Right atrium auricular region (tissue), 2 donors: Measurements from ENCODE around the gene CRACDL. TPM values are rescaled to one million over a fixed set of nuclear protein-coding genes. Genes with fewer than 3 reads are reported as not detected.

ENCODE experiments used
- DNase-seq: peaks from one replicate; pipeline ENCODE4 v3.0.0-alpha.2; 2019; ENCODE audit warnings: low spot score
- H3K27ac ChIP-seq, 2 donors: fragments of 200-600 bp; sonication (generic); 1 replicate in 1 of 2; 2 replicates in 1 of 2; pipeline ENCODE4 v1.5.1; 2016 to 2019
- H3K27me3 ChIP-seq, 2 donors: fragments of 200-600 bp; sonication (generic); one replicate each; pipeline versions ENCODE4 v1.5.1 to v1.6.0; 2017 to 2019
- H3K36me3 ChIP-seq: fragments of 200-600 bp; sonication (generic); one replicate; pipeline ENCODE4 v1.5.1; 2016
- H3K4me1 ChIP-seq, 2 donors: fragments of 200-600 bp; sonication (generic); one replicate each; pipeline versions ENCODE4 v1.5.1 to v1.6.0; 2017 to 2019
- H3K4me3 ChIP-seq, 2 donors: fragments of 200-600 bp; sonication (generic); 1 replicate in 1 of 2; 2 replicates in 1 of 2; pipeline ENCODE4 v1.5.1; 2017 to 2019; ENCODE audit warnings: mild to moderate bottlenecking in 1 of 2, moderate library complexity in 1 of 2
- H3K9me3 ChIP-seq, 2 donors: fragments of 200-600 bp; sonication (generic); one replicate each; pipeline ENCODE4 v1.5.1; 2019
- total RNA-seq, 2 donors: library from RNA; depleted of rRNA; stranded (reverse); fragments of >200 nt; gene quantifications; one replicate each; pipeline ENCODE4 v1.1.0, GENCODE V29; 2016
- TF ChIP-seq, protein P1 (sequence below), 2 donors: fragments of 200-600 bp; sonication (generic); IDR thresholded peaks; one replicate each; pipeline ENCODE4 v1.5.1; 2019; ENCODE audit warnings: antibody characterized with exemption in 2 of 2

Gene CRACDL
- total RNA-seq, 2 donors from 2014 or later: 5.3 to 7.4 TPM

DNA sequence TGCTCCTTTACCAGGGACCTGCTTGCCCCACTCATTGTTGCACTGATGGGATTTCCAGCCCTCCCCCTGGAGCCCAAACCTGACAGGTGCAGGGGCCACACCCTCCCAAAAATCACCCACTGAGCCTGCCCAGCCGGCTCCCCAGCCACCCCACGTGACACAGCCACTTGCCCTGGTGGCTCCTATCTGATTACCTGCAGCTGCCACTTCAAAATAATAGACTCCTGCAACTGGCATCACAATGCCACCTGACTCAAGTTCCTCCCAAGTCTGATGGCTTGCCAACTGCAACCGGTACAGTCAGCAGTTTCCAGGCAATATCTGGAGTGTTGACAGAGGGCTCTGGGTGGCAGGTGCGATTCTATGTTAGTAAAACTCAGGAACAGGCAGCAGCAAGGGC lies 66.2 kb downstream of the CRACDL start:
- TF ChIP-seq, protein P1, sequence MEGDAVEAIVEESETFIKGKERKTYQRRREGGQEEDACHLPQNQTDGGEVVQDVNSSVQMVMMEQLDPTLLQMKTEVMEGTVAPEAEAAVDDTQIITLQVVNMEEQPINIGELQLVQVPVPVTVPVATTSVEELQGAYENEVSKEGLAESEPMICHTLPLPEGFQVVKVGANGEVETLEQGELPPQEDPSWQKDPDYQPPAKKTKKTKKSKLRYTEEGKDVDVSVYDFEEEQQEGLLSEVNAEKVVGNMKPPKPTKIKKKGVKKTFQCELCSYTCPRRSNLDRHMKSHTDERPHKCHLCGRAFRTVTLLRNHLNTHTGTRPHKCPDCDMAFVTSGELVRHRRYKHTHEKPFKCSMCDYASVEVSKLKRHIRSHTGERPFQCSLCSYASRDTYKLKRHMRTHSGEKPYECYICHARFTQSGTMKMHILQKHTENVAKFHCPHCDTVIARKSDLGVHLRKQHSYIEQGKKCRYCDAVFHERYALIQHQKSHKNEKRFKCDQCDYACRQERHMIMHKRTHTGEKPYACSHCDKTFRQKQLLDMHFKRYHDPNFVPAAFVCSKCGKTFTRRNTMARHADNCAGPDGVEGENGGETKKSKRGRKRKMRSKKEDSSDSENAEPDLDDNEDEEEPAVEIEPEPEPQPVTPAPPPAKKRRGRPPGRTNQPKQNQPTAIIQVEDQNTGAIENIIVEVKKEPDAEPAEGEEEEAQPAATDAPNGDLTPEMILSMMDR (IDR thresholded peaks at IDR 0.05): no peak
- Histone ChIP-seq H3K27ac (no peak overlapping the region), H3K27me3 (no peaks in the 10 kb centered on the region), H3K36me3 (no peaks in the 10 kb centered on the region), H3K9me3 (no peaks in the 10 kb centered on the region), H3K4me1 (no peaks in the 10 kb centered on the region), H3K4me3 (no peak overlapping the region)
- no peak for DNase-seq

DNA sequence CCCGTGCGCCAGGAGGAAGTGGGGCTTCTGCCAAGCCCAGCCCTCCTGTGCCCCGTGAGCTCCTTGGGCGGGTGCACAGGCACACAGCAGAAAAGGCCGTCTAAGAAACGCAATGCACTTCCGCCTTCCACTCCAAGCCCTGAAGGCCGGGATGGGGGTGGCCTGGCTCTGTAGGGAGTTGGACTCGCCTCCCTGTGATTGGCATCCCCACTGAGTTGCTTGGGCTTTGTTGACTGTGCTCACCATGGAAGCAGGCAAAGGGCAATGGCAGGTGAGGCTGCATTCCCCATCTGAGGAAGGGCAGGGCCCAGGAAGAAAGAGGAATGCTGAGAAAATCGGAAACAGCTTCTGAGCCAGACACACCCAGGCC lies 66.8 kb downstream of the CRACDL start:
- H3K27me3 ChIP-seq: no peaks in the 10 kb centered on the region
- H3K4me3 ChIP-seq: no peak overlapping the region
- TF ChIP-seq, protein P1 (IDR thresholded peaks at IDR 0.05): no peak
- no peaks in the 10 kb centered on the region for H3K9me3 ChIP-seq
- H3K4me1 ChIP-seq: no peaks in the 10 kb centered on the region
- H3K36me3 ChIP-seq: no peaks in the 10 kb centered on the region
- no peak for DNase-seq
- no peak overlapping the region for H3K27ac ChIP-seq

DNA sequence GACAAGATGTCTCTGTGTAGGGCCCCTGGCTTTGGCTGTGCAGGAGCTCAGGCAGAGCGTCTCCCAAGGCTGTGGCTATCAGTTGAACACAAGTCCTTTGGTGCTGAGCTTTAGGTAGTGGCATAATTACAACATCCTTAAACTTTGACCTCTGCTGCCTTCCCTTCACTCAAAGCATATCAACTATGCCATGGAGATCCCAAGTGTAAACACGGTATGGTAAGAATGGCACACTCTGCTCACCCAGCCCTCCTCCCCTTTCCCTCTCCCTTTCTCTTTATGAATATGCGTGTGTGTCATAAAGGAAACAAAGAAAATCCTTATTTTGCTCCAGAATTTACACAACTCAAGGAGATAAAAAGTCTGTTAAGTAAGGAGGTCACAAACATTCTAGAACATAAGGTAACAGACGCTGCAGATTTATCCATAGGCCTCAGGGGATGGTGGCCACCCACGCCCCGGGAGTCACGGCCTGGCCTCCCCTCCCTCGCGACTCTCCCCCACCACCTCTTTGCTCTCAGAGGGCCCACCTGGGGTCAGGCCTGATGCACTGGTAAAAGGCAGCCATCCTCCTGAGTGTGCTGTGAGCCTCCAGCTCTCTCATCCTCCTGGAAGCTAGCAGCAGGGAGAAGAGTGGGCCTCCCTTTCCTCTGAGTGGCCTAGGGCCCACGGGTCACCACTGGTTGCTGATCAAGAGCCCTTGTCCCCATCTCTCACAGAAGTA lies 67.3 kb downstream of the CRACDL start:
- no peak overlapping the region for H3K4me3 ChIP-seq
- DNase-seq: no peak
- H3K36me3 ChIP-seq: no peaks in the 10 kb centered on the region
- H3K27me3 ChIP-seq: no peaks in the 10 kb centered on the region
- TF ChIP-seq, protein P1 (IDR thresholded peaks at IDR 0.05): no peak
- H3K27ac ChIP-seq: no peak overlapping the region
- H3K4me1 ChIP-seq: no peaks in the 10 kb centered on the region
- no peaks in the 10 kb centered on the region for H3K9me3 ChIP-seq

DNA sequence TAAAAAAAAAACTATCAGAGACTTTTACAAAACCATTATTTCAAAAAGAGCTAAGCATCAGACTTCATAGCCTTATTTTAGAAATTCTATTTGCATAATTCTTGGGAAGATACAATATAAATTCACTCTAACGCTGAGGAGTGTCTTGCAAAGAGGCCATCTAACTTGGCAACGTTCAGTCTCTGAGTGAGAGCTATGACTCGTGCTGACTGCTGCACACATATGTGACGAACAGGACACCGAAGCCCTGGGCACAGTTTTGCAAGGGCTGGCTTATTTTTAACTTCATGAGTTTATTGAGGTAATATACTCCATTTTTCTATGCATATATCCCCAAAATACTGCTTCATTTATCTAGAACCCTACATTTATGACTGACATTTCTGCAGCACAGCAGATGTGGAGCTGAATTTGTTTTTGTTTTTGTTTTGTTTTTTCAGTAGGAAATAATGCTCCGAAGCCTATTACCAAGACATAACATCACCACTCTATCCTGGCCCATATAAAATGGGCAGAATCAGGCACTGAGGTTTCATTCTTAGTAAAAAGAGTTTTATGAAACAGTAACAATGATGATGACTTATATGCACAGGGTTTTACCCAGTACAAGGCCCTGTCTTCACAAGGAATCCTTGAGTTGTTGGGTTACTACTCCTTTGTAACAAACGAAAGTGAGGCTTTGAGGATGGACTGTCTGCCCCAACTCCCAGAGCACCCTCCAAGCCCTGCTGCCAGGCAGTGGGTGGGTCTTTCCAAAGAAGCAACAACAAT lies 68.3 kb downstream of the CRACDL start:
- TF ChIP-seq, protein P1 (IDR thresholded peaks at IDR 0.05): no peak
- no peak for DNase-seq
- peaks cover 0 to under 1% of the 10 kb centered on the region in 2 donors for H3K9me3 ChIP-seq
- no peaks in the 10 kb centered on the region for H3K36me3 ChIP-seq
- no peaks in the 10 kb centered on the region for H3K27me3 ChIP-seq
- H3K4me3 ChIP-seq: no peak overlapping the region
- no peak overlapping the region for H3K27ac ChIP-seq
- no peaks in the 10 kb centered on the region for H3K4me1 ChIP-seq

DNA sequence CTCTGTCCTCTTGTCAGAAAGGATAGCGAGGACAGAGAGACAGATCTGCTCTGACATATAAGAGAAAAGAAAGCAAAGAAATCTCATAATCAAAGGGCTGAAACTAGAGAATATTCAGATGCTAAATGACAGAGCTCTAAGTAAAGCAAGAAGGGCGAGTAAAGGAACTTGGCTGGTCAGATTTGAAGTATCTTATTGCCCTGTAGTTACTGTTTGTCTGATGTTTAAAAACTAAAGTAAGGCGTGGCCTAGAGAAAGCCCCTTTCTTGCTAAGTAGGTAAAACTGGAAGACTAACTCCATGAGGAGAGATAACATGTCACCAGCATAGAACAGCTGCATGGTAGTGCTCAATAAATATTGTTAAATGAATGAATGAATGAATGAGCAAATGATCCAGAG lies 70.0 kb downstream of the CRACDL start:
- no peaks in the 10 kb centered on the region for H3K27me3 ChIP-seq
- no peaks in the 10 kb centered on the region for H3K36me3 ChIP-seq
- DNase-seq: no peak
- TF ChIP-seq, protein P1 (IDR thresholded peaks at IDR 0.05): no peak
- no peaks in the 10 kb centered on the region for H3K4me1 ChIP-seq
- H3K4me3 ChIP-seq: no peak overlapping the region
- peaks cover 0 to 14% of the 10 kb centered on the region in 2 donors for H3K9me3 ChIP-seq
- H3K27ac ChIP-seq: no peak overlapping the region
